Measurements from ENCODE around the gene GNG7.
"Not testable (repeated sequence)": the region's sequence is repeated elsewhere in the genome, so short reads cannot be mapped to it uniquely, and the experiment has no call there.

Gene GNG7

DNA sequence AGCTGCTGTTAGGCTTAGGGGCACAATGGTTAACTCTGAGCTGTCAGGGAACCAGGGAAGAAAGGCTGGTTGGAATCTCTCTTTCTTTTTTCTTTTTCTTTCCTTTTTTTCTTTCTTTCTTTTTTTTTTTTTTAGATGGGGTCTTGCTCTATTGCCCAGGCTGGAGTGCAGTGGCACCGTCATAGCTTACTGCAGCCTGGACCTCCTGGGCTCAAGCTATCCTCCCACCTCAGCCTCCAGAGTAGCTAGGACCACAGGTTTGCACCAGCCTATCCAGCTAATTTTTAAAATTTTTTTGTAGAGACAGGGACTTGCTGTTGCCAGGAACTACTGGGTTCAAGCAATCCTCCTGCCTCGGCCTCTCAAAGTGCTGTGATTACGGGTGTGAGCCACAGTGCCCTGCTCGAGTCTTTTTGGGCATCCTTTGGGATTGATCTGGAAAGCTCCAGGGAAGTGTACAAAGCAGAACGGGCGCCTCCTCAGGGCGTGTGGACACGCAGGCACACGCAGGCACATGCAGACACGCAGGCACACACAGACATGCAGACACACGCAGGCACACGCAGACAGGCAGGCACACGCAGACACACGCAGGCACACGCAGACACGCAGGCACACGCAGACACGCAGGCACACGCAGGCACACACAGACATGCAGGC is 127.4 kb downstream of the GNG7 start:
- DNase-seq (ENCODE audit: low read depth): no peak

DNA sequence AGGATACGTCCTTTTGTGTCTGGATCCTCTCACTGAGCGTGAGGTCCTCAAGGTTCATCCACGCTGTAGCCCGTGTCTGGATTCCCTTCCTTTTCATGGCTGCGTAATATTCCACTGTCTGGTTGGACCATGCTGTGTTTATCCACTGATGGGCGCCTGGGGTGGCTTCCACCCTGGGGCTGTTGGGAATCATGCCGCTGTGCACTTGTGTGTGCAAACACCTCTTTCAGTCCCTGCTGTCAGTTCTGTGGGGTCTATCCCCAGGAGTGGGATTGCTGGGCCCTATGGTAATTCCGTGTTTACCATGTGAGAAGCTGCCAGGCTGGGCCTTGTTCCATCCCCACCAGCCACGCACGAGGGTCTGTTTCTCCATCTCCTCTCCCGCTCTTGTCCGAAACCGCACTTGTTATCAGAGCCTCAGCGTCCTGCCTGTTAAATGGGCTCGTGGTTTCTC is 128.0 kb downstream of the GNG7 start:
- DNase-seq (ENCODE audit: low read depth): no peak

DNA sequence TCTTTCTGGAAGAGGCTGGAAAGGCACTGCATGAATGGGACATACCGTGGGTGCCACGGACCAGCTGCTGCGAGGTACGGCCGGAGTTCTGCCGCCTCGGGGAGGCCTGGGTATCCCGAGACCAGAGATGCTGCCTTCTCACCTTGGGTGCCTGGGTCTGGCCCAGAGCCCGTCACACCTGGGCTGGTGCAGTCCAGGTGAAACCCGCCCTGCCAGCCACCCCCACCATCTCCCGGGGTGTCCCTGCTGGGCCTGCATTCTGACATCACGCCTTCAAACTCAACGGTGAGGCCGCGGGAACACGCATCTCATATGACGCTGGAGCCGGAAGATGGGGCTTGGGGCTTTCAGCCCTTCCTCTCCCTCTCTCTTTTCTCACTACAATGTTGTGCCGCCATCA is 128.6 kb downstream of the GNG7 start:
- no peak for DNase-seq (ENCODE audit: low read depth)

DNA sequence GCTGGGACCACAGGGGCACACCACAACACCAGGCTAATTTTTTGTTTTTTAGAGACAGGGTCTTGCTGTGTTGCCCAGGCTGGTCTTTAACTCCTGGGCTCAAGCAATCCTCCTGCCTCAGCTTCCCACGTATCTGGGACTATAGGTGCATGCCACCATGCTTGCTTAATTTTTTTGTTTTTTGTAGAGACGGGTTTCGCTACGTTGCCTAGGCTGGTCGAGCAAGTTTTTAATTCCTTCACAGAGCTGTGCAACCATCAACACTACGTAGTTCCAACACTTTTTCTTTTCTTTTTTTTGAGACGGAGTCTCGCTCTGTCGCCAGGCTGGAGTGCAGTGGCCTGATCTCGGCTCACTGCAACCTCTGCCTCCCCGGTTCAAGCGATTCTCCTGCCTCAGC is 130.3 kb downstream of the GNG7 start:
- DNase-seq (ENCODE audit: low read depth): not testable (repeated sequence)

DNA sequence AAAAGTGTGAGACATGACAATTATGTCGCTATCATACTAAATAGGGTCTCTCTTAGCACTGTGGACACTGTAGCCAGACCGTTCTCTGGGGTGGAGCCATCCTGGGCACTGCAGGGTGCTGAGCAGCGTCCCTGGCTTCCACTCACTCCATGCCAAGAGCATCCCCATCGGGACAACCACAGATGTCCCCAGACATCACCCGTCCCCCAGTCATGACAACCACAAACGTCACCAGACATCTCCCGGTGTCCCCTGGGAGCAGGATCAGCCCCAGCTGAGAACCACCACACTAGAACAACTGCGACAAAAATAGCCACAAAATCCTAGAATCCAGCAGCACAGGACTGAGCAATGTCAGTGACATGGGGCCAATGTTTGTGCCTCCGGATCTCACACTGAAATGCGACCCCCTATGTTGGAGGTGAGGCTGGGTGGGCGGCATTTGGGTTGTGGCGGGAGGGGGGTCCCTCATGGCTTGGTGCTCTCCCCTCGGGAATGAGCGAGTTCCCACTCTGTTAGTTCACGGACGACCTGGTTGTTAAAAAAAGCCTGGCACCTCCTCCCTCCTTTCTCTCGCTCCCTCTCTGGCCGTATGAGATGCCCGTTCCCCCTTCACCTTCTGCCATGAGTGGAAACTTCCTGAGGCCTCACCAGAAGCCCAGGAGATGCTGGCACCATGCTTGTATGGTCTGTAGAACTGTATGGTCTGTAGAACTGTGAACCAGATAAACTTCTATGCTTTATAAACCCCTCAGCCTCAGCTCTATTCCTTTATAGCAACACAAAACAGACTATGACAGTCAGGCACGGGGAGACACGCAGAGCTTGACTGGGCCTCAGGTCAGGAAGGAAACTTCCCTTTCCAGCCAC is 132.7 kb downstream of the GNG7 start:
- no peak for DNase-seq (ENCODE audit: low read depth)

DNA sequence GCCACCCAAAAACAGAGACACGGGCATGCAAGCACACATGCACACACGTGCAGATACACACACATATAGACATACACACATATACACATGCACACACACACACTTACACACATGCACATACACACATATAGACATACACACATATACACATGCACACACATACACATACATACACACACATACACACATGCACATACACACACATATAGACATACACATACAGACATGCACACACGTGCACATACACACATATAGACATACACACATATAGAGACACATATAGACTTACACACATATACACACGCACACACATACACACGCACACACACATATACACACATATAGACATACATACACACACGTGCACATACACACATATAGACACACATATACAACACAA is 134.5 kb downstream of the GNG7 start:
- no peak for DNase-seq (ENCODE audit: low read depth)

DNA sequence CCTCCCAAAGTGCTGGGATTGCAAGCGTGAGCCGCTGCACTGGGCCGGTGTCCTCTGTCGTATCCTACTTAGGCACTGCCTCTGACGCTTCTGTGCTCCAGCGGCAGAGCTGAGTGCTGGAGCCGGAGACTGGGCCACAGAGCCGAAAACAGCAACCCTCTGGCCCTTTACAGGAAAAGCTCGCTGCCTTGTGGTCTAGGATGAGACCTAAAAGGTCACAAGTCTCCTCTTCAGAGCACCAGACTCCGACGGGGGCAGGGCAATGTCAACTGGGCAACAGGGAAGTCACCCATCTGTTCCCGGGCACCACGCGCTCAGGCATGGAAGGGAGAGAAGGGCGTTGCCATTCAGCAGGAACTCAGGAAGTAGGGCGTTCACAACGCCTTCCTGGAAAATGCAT is 134.9 kb downstream of the GNG7 start:
- no peak for DNase-seq (ENCODE audit: low read depth)

DNA sequence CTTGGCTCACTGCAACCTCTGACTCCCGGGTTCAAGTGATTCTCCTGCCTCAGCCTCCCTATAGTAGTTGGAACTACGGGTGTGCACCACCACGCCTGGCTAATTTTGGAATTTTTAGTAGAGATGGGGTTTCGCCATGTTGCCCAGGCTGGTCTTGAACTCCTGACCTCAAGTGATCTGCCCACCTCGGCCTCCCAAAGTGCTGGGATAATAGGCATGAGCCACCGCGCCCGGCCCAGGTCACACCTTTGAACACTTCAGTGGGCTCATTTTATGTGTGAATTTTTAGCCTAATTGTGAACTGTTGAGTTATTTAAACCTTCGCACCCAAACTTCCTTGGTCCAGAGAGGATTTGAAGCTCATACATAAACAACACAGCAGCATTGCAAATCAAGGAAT is 138.9 kb downstream of the GNG7 start:
- DNase-seq (ENCODE audit: low read depth): not testable (repeated sequence)

DNA sequence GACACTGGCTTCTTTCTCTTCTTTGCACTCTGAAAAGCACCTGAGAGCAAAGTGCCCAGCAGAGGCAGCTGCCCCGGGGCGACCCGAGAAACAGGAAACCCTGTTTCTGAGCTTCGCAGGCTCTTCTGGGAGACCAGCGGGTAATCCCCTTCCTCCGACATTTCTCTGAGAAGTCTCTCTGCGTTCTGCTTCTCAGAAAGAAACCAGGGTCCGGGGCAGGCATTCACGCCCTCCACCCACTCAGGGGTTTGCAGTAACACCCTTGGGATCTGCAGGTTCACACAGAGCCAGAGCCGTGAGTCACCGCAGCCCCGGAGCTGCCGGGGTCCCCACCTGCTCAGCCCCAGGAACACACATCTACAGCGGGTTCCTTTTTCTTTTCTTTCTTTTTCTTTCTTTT is 140.6 kb downstream of the GNG7 start:
- DNase-seq (ENCODE audit: low read depth): peak; percentile 58

DNA sequence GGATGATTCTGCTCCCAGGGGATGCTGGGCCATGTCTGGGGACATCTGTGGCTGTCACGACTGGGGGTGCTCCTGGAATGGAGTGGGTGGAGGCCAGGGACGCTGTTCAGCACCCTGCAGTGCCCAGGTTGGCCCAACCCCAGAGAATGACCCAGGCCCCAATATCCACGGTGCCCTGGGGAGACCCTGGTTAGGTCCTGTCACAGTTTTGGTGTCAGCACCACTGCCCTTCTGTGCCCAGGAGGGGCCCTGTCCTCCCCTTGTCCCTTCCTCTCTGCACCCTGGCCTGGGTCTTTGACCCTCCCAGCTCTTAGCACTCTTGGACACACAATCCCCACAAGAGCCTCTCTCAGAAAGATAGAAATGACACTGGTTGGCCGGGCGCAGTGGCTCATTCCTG is 141.3 kb downstream of the GNG7 start:
- no peak for DNase-seq (ENCODE audit: low read depth)

DNA sequence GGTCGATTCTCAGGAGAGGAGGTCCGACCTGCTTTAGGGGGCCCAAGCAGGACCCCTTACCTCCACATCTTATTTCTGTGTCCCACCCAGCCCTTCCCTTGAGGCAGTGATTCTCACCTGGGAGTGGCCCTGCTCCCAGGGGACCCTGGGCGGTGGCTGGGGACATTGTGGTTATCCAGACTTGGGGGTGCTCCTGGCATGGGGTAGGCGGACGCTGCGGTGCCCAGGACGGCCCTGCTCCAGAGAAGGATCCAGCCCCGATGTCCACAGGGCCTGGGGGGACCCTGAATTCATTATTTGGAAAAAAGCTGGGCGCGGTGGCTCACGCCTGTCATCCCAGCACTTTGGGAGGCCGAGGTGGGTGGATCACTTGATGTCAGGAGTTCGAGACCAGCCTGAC is 142.1 kb downstream of the GNG7 start:
- DNase-seq (ENCODE audit: low read depth): no peak

DNA sequence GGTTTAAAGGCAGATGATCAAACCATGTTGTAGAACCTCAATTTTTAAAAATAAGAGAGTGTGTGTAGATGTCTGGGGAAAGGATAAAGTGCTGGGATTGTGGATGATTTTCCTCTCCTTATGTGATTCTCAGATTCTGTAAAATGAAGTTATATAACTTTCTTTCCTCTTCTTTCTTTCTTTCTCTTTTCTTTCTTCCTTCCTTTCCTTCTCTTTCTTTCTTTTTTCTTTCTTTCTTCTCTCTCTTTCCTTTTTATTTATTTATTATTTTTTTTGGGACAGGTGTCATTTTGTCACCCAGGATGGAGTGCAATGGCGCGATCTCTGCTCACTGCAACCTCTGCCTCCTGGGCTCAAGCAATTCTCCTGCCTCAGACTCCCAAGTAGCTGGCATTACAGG is 144.0 kb downstream of the GNG7 start:
- DNase-seq (ENCODE audit: low read depth): no peak

DNA sequence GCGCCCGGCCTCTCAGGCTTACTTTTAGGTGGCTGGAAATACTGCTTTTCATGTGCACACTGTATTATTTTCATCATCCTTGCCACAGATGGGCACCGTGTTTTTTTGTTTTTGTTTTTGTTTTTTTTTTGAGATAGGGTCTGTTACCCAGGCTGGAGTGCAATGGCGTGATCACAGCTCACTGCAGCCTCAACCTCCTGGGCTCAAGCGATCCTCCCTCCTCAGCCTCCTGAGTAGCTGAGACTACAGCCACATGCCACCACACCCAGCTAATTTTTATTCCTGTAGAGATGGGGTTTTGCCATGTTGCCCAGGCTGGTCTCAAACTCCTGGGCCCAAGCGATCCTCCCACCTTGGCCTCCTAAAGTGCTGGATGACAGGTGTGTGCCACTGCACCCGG is 144.4 kb downstream of the GNG7 start:
- not testable (repeated sequence) for DNase-seq (ENCODE audit: low read depth)

DNA sequence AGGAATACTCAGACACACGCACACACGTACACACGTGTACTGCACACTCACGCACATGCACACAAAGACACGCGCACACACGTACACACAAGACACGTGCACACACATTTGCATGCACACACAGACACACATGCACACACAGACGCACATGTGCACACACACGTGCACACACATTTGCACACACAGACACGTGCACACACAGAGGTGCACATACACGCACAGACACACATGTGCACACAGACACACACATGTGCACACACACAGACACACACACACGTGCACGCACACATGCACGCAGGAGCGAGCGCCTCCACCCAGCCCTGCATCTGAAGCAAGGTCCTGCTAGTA is 145.4 kb downstream of the GNG7 start:
- DNase-seq (ENCODE audit: low read depth): no peak

DNA sequence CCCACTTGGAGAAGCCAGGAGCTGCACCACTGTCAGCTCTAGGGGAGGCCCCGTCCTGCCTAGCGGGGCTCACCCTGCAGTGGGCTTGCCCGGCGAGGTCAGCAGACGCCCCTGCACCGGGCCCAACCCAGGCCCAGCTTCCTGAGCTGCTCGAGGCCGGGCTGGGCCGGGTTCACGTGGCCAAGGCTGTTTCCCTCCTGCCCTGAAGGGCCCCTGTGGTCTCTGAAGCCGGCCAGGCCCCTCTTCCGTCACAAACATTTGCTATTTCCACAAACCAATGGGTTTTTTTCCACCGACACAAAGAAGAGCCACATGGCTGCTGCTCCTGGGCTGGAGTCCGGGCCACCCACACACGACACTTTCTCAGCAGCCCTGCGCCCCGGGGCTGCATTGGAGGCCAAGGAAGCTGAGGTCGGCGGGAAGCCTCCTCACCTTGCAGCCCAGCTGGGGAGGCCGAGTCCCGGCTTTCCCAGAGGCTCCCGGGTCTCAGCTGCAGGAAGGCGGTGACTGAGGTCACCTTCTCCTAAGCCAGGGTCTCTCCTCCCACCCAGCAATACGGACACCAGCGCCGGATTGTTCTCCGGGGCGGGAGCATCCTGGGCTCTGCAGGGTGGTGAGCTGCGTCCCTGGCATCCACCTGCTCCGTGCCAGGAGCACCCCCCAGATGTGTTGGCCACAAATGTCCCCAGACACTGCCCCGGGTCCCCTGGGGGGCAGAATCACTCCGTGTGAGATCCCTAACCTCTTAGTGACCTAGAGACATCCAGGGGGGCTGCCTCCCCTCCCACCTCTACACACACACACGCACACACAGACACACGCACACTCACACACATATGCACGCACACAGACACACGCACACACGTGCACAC is 146.0 kb downstream of the GNG7 start:
- DNase-seq (ENCODE audit: low read depth): no peak

DNA sequence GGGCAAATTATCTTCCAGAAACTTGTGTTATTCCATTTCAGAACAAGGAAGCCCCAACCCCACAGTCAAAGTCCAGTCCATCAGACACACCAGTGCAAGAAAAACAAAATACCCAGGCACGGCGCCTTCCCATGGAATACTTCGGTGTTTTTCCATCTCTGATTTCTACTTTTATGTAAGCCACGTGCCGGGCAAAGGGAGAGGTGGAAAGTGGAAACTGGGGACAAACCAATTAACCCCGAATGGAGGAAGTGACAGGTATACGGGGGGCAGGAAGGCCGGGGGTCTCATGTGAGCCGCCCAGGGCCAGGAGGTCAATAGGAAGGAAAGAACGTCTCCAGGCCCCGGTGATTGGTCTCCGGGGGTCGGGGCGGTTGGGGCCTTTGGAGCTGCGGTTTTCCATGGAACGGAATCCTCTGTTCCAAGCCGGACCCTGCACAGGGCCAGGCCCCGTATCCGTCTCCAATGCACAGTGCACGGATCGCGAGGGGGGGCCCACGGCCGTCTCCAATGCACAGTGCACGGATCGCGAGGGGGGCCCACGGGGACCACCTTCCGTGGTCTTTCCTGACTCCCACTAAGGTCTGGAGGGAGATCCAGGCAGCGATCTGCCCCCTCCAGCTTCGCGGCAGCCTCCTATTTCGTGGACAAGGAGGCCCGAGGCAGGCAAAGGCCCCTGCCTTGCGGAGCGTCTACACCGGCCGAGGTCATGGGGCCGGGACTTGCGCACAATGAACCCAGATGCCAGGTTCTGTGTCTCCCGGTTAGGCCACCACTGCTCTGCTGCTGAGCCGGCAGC is 146.9 kb downstream of the GNG7 start:
- no peak for DNase-seq (ENCODE audit: low read depth)

DNA sequence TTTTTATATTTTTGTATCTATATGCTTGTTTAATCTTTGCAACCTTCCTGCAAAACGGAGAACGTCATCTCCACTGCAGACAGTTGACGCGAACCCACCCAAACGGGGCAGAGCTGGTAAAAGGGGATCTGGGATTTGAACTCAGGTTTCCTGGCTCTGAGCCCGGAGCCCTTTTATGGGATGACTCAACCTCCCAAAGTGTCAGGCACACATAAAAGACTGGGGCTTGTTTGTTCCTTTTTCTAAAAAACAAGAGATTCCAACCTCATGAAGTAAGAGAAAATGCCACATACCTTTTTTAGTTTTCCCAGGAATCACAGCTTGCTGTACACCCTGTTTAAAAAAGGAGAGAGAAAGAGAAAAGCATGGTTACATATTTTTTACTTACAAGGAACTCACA is 147.6 kb downstream of the GNG7 start:
- no peak for DNase-seq (ENCODE audit: low read depth)

DNA sequence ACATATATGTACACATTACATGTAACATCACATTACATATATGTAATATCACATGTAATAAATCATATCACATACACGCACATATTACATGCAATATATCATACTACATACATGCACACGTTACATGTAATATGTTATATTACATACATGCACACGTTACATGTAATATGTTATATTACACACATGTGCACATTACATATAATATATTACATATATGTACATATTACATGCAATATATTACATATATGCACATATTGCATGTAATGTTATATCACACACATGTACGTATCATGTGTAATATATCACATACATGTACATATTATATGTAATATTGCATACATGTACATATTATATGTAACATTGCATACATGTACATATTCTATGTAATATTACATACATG is 149.0 kb downstream of the GNG7 start:
- no peak for DNase-seq (ENCODE audit: low read depth)

DNA sequence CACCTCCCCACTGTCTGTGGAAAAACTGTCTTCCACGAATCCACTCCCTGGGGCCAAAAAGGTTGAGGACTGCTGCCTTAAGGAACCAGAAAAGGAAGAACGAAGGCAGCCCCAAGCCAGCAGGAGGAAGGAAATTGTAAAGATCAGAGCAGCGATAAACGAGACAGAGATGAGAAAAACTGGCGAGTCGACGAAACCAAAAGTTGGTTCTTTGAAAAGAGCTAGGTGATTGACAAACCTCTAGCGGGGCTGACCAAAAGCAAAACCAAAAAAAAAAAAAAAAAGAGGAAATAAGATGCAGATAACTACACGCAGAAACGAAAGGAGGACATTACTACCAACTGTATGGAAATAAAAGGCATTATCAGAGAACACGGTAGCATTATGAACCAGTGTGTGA is 149.6 kb downstream of the GNG7 start:
- peak; percentile 55 for DNase-seq (ENCODE audit: low read depth)

DNA sequence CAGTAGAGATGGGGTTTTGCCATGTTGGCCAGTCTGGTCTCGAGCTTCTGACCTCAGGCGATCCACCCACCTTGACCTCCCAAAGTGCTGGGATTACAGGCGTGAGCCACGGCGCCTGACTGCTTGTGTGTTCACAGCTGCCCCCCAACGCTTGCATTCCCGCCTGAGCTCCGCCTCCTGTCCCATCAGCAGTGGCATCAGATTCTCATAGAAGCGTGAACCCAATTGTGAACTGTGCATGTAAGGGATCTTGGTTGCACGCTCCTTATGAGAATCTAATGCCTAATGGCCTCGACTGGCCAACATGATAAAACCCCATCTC is 150.7 kb downstream of the GNG7 start:
- DNase-seq (ENCODE audit: low read depth): no peak

DNA sequence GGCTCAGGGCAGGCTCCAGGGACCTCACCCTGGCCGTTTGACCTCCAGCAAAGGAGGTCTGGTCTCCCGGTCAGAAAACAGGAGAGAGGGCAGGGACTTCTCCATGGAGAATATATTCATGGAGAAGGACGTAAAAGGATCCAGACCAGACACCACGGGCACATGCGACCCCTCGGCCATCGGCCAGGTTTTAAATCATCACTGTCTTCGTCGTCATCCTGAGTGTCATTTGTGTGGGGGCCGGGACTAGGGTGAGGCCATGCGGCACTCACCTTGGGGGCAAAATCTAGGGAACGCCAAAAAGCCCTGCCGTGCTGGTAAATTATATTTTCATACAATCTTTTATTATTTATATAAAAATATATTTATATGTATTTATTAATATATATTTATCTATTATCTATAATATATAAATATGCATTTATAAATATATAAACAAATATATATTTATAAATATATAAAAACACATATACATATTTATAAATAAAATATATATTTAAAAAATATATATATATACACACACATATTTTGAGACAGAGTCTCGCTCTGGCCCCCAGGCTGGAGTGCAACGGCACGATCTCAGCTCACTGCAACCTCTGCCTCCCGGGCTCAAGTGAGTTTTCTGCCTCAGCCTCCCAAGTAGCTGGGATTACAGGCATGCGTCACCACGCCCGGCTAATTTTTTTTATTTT is 151.2 kb downstream of the GNG7 start:
- DNase-seq (ENCODE audit: low read depth): no peak

All from activated T-cell treated with anti-CD3 and anti-CD28 coated beads for 24 hours (primary cell).